Endothelial cell of umbilical vein (primary cell): Measurements from ENCODE around the gene PAIP2B.

Experiments
- EZH2 ChIP-seq: IDR thresholded peaks from 2 replicates; pipeline ENCODE4 v1.6.1; 2012; ENCODE audit warnings: borderline replicate concordance, low read depth, mild to moderate bottlenecking, moderate library complexity, low read length, inconsistent platforms; ENCODE audit not compliant: severe bottlenecking
- GATA2 ChIP-seq: IDR thresholded peaks from 2 replicates; pipeline ENCODE4 v1.7.0; 2011; ENCODE audit warnings: low read depth, mild to moderate bottlenecking, moderate library complexity, mixed read lengths, low read length; ENCODE audit not compliant: insufficient read length, insufficient read depth
- JUN ChIP-seq: IDR thresholded peaks from 2 replicates; pipeline ENCODE4 v1.6.1; 2011; ENCODE audit warnings: borderline replicate concordance, low read depth; ENCODE audit not compliant: insufficient read length, insufficient read depth
- MAX ChIP-seq: IDR thresholded peaks from 2 replicates; pipeline ENCODE4 v1.6.1; 2011; ENCODE audit not compliant: insufficient read depth, insufficient read length
- MYC ChIP-seq: IDR thresholded peaks from one replicate; pipeline ENCODE4 v1.6.1; 2011; ENCODE audit warnings: mild to moderate bottlenecking, low read depth, low read length
- POLR2A ChIP-seq: IDR thresholded peaks from 2 replicates; pipeline ENCODE4 v1.6.1; 2012; ENCODE audit warnings: low read depth, mild to moderate bottlenecking, control low read depth, low read length
- POLR2AphosphoS5 ChIP-seq: IDR thresholded peaks from 2 replicates; pipeline ENCODE4 v1.6.1; 2012; ENCODE audit warnings: low read depth, mild to moderate bottlenecking, control low read depth, low read length, moderate library complexity; ENCODE audit not compliant: insufficient read depth
- TF ChIP-seq, protein P1 (sequence below), 2 donors: IDR thresholded peaks; 1 replicate in 1 of 2; 2 replicates in 1 of 2; pipeline ENCODE4 v1.5.1; 2011; ENCODE audit warnings: low read length in 2 of 2, mild to moderate bottlenecking in 2 of 2, moderate library complexity in 2 of 2, control low read depth in 1 of 2, inconsistent platforms in 1 of 2, low read depth in 1 of 2; ENCODE audit not compliant: insufficient read depth in 1 of 2; ENCODE audit errors: extremely low read depth in 1 of 2

DNA sequence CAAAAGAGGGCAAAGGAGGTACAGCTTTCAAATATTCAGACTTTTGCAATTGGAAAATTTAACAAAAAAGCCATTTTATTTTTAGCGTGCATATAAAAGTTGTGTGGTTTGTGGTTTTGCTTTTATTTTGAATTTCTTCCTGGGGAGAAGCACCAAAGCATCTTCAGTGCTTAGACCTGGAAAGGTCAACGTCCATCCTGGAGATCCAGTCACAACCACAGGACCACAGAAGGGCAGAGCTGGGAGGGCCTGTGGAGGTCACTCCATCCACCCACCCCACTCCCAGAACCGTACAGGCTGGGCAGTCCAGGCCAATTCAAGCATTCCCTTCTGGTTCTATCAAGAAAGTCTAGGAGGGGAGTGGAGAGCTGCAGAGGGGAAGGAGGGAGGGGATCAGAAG is 52.7 kb downstream of the PAIP2B start:
- no peak for TF ChIP-seq EZH2
- no peak for TF ChIP-seq POLR2A
- TF ChIP-seq MYC: no peak
- TF ChIP-seq, protein P1, sequence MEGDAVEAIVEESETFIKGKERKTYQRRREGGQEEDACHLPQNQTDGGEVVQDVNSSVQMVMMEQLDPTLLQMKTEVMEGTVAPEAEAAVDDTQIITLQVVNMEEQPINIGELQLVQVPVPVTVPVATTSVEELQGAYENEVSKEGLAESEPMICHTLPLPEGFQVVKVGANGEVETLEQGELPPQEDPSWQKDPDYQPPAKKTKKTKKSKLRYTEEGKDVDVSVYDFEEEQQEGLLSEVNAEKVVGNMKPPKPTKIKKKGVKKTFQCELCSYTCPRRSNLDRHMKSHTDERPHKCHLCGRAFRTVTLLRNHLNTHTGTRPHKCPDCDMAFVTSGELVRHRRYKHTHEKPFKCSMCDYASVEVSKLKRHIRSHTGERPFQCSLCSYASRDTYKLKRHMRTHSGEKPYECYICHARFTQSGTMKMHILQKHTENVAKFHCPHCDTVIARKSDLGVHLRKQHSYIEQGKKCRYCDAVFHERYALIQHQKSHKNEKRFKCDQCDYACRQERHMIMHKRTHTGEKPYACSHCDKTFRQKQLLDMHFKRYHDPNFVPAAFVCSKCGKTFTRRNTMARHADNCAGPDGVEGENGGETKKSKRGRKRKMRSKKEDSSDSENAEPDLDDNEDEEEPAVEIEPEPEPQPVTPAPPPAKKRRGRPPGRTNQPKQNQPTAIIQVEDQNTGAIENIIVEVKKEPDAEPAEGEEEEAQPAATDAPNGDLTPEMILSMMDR (IDR thresholded peaks at IDR 0.05; ENCODE audit: extremely low read depth in 1 of 2, insufficient read depth in 1 of 2, low read depth in 1 of 2, low read length in 2 of 2): no peak
- TF ChIP-seq MAX: no peak
- TF ChIP-seq POLR2AphosphoS5: no peak
- no peak for TF ChIP-seq GATA2
- TF ChIP-seq JUN: no peak
